A673 (cell line): ENCODE measurements around the gene DDIAS. TPM values are rescaled to one million over a fixed set of nuclear protein-coding genes. Genes with fewer than 3 reads are reported as not detected.

ENCODE experiments used
- BruUV-seq: library from RNA; stranded (reverse); fragments of 400-500 nt; replicated peaks from 2 replicates; lab custom pipeline; 2021; lab: Mats Ljungman, UMichigan
- CTCF ChIA-PET: fragments of 300-600 bp; sonication (Branson Sonifier 250); formaldehyde crosslinking; loops from one replicate; lab custom pipeline; 2022; ENCODE audit warnings: antibody characterized with exemption; lab: Charles Lee
- POLR2A ChIA-PET: fragments of 300-600 bp; sonication (Branson Sonifier 250); formaldehyde crosslinking; loops from one replicate; lab custom pipeline; 2022; ENCODE audit warnings: antibody characterized with exemption; ENCODE audit not compliant: low non-redundant PET; lab: Charles Lee
- DNase-seq: peaks from one replicate; pipeline ENCODE4 v3.0.0-alpha.2; 2015; ENCODE audit warnings: low spot score
- H3K27ac ChIP-seq: fragments of 200-600 bp; sonication (generic); 2 replicates; pipeline ENCODE4 v1.5.1; 2016; ENCODE audit warnings: mixed run types, low read depth, mild to moderate bottlenecking, mixed read lengths, antibody characterized with exemption, low read length; ENCODE audit not compliant: poor library complexity, severe bottlenecking
- H3K27me3 ChIP-seq: fragments of 200-600 bp; sonication (generic); replicated peaks from 2 replicates; pipeline ENCODE4 v1.6.1; 2017; ENCODE audit warnings: mixed run types, low read depth, mild to moderate bottlenecking, mixed read lengths, antibody characterized with exemption, low read length; ENCODE audit not compliant: insufficient read depth, poor library complexity
- H3K36me3 ChIP-seq: fragments of 200-600 bp; sonication (generic); 2 replicates; pipeline ENCODE4 v1.6.1; 2016; ENCODE audit warnings: mixed run types, mild to moderate bottlenecking, mixed read lengths, antibody characterized with exemption, low read length; ENCODE audit not compliant: insufficient read depth, poor library complexity, severe bottlenecking
- H3K4me1 ChIP-seq: fragments of 200-600 bp; sonication (generic); 2 replicates; pipeline ENCODE4 v1.6.1; 2017; ENCODE audit warnings: mixed run types, mild to moderate bottlenecking, mixed read lengths, antibody characterized with exemption, low read length; ENCODE audit not compliant: insufficient read depth, poor library complexity, severe bottlenecking
- H3K4me3 ChIP-seq: fragments of 200-600 bp; sonication (generic); 2 replicates; pipeline ENCODE4 v1.5.1; 2016; ENCODE audit warnings: low read depth, mixed run types, mild to moderate bottlenecking, mixed read lengths, low read length; ENCODE audit not compliant: poor library complexity, severe bottlenecking
- H3K9me3 ChIP-seq: fragments of 200-600 bp; sonication (generic); 2 replicates; pipeline ENCODE4 v1.6.1; 2016; ENCODE audit warnings: mixed run types, low read depth, mild to moderate bottlenecking, mixed read lengths, antibody characterized with exemption, low read length; ENCODE audit not compliant: poor library complexity, severe bottlenecking
- EZH2 ChIP-seq: fragments of 200-600 bp; sonication (generic); IDR thresholded peaks from 2 replicates; pipeline ENCODE4 v1.6.1; 2017; ENCODE audit warnings: borderline replicate concordance, low read depth, mild to moderate bottlenecking, mixed read lengths, antibody characterized with exemption, low read length; ENCODE audit not compliant: poor library complexity, severe bottlenecking
- intact Hi-C: fragments of 100-400 bp; cut with micrococcal nuclease; formaldehyde crosslinking; loops from one replicate; pipeline ENCODE4 v1.10.0; 2022; ENCODE audit not compliant: unreplicated experiment
- total RNA-seq: library from RNA; stranded (reverse); gene quantifications from 2 replicates; pipeline ENCODE4 v1.2.3, GENCODE V29; 2021
- TF ChIP-seq, protein P1 (sequence below): fragments of 300-800, 200-600 bp; sonication (generic); conservative IDR thresholded peaks from 2 replicates; pipeline ENCODE4 v1.5.1; 2017; ENCODE audit warnings: low read depth, mild to moderate bottlenecking, antibody characterized with exemption, low read length, moderate library complexity, mixed read lengths

Gene DDIAS
- total RNA-seq, 1 experiment from 2014 or later = 41.5 TPM

DNA sequence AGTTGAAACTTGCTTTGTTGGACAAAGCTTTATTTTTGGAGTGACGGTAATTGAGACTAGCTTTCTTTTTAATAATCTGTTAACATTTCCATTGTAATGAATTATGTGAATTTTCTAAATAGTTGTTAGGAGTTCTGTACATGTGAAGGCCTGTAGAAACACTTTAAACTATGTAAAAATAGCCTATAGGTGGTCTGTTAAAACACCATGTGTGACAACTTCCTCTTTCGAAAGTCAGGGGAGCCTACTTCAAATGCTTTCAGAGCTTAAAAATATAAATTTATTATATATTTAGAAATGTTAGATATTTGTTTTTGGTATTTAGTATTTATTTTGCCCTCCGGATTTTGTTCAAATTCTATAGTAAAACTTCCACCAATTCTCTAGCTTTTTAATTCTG, 28.7 kb downstream of the DDIAS start:
- no peak for DNase-seq
- BruUV-seq = no TSS peak
- H3K9me3 ChIP-seq = no peaks in the 10 kb centered on the region
- H3K4me3 ChIP-seq = no peak overlapping the region
- ChIA-PET CTCF (interaction anchor here (0.7 kb wide), 2 partner anchors 180 to 593 kb away, joined by 3 to 6 read pairs; no protein-coding TSS in a partner anchor), POLR2A (interaction anchor here (0.6 kb wide), 1 partner anchor 1132 kb away, joined by 6 read pairs; no protein-coding TSS in a partner anchor)
- H3K27ac ChIP-seq = no peak overlapping the region
- no peaks in the 10 kb centered on the region for H3K27me3 ChIP-seq
- intact Hi-C loops = no loop called here
- no peaks in the 10 kb centered on the region for H3K4me1 ChIP-seq
- no peak for TF ChIP-seq EZH2
- H3K36me3 ChIP-seq = peaks cover 29% of the 10 kb centered on the region

DNA sequence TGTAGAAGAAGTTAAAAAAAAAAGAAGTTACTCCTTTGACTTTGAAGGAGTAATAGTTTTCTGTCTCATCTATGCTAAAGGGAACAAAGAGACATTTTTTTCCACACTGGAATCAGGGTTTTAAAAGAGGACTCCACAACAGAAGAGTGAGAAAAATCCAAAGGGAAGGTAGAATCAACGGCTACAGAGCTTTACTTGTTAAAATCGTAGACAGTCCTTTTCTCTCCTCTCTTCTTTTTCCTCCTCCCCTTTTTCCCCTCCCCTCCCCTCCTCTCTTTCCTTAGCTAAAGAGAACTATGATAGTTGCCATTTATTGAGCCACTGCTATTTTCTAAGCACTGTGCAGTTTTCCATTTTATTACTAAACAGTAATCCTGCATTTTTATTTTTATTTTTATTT, 29.2 kb downstream of the DDIAS start:
- intact Hi-C loops = no loop called here
- CTCF ChIA-PET = interaction anchor here (0.6 kb wide), 1 partner anchor 94 kb away, joined by 7 read pairs; no protein-coding TSS in a partner anchor

DNA sequence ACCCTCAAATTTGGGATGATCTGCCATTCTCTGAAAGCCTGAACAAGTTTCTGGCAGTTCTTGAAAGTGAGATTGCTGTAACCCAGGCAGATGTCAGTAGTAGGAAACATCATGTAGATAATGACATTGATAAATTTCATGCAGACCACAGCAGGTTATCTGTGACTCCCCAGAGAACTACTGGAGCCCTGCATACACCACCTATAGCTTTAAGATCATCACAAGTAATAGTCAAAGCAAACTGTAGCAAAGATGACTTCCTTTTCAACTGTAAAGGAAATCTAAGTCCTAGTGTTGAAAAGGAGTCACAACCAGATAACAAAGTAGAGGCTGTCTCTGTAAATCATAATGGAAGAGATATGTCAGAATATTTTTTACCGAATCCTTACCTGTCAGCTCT, 31.0 kb downstream of the DDIAS start:
- H3K36me3 ChIP-seq = peaks cover 29% of the 10 kb centered on the region
- no peak overlapping the region for H3K27ac ChIP-seq
- no peak for TF ChIP-seq EZH2
- TF ChIP-seq, protein P1, sequence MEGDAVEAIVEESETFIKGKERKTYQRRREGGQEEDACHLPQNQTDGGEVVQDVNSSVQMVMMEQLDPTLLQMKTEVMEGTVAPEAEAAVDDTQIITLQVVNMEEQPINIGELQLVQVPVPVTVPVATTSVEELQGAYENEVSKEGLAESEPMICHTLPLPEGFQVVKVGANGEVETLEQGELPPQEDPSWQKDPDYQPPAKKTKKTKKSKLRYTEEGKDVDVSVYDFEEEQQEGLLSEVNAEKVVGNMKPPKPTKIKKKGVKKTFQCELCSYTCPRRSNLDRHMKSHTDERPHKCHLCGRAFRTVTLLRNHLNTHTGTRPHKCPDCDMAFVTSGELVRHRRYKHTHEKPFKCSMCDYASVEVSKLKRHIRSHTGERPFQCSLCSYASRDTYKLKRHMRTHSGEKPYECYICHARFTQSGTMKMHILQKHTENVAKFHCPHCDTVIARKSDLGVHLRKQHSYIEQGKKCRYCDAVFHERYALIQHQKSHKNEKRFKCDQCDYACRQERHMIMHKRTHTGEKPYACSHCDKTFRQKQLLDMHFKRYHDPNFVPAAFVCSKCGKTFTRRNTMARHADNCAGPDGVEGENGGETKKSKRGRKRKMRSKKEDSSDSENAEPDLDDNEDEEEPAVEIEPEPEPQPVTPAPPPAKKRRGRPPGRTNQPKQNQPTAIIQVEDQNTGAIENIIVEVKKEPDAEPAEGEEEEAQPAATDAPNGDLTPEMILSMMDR = no peak
- no peaks in the 10 kb centered on the region for H3K9me3 ChIP-seq
- no peaks in the 10 kb centered on the region for H3K4me1 ChIP-seq
- intact Hi-C loops = no loop called here
- H3K4me3 ChIP-seq = no peak overlapping the region
- no peaks in the 10 kb centered on the region for H3K27me3 ChIP-seq
- DNase-seq = no peak
- ChIA-PET CTCF (no interaction called here), POLR2A (no interaction called here)
- BruUV-seq = no TSS peak

More for the DNA sequence above, 29.2 kb downstream of the DDIAS start:
- POLR2A ChIA-PET = no interaction called here
- TF ChIP-seq EZH2 = no peak
- TF ChIP-seq, protein P1 = no peak
- H3K4me1 ChIP-seq = no peaks in the 10 kb centered on the region
- no peaks in the 10 kb centered on the region for H3K27me3 ChIP-seq
- peaks cover 29% of the 10 kb centered on the region for H3K36me3 ChIP-seq
- no peak overlapping the region for H3K27ac ChIP-seq
- H3K9me3 ChIP-seq = no peaks in the 10 kb centered on the region
- BruUV-seq = no TSS peak
- no peak for DNase-seq
- no peak overlapping the region for H3K4me3 ChIP-seq

DNA sequence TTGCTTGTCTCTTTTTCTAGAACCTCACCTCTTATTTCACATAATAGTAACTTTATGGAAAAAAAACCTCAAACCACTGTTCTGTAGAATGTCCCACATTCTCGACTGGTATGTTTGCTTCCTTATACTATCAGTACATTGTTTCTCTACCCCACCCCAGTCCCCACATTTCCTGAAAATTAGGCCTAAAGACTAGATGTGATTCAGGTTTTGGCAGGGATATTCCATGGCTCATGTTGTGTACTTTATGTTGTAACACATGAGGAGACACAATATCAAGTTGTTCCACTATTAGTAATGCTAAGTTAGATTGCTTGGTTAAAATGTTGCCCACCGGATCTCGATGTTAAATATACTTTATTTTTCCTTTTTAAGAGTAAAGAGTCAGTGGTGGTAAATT, 34.7 kb downstream of the DDIAS start:
- intact Hi-C loops = no loop called here
- H3K9me3 ChIP-seq = no peaks in the 10 kb centered on the region
- no peak overlapping the region for H3K4me3 ChIP-seq
- no peak for DNase-seq
- TF ChIP-seq, protein P1 = no peak
- no peak for TF ChIP-seq EZH2
- H3K4me1 ChIP-seq = no peaks in the 10 kb centered on the region
- H3K27me3 ChIP-seq = no peaks in the 10 kb centered on the region
- POLR2A ChIA-PET = no interaction called here
- CTCF ChIA-PET = no interaction called here
- no peak overlapping the region for H3K27ac ChIP-seq
- peaks cover 20% of the 10 kb centered on the region for H3K36me3 ChIP-seq
- BruUV-seq = no TSS peak
